HG02763 (cell line): ENCODE measurements around the gene KLHL17.

Experiments
- ATAC-seq: cut with Tn5 transposase; IDR thresholded peaks from one replicate; pipeline ENCODE4 v1.9.1; 2021; ENCODE audit warnings: mild to moderate bottlenecking, moderate library complexity; ENCODE audit not compliant: unreplicated experiment

The KLHL17 gene

DNA sequence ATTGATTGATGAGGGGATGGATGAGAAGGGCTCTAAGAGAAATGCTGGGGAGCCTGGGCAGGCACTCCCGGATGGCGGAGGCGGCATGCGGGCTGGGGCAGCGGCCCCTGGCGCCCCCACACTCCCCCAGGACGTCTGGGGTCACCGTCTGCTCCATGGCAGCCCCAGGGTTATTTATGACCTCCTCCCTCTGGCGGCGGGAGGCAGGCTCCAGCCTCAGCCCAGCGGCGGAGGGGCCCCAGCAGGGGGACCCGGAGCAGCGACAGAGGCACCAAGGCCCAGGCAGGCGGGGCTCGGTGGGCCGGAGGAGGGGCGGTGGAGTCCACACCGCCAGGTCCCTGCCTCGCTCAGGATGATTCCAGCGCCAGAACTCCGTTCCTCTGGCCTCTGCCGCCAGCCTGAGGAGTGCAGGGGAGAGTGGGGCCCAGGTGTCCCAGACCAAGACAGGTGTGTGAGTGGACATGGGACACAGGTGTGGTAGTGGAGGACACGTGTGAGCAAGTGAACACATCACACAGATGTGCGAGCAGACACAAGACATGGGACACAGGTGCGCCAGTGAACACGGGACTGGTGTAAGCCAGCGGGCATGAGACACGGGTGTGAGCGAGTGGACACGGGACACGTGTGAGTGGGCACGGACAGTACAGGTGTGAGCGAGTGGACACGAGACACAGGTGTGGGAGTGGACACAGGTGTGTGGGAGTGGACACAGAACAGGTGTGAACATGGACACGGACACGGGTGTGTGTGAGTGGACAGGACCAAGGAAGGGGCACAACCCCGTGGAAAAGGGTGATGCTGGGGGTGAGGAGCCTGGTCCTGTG lies 39.2 kb upstream of the KLHL17 start:
- no peak for ATAC-seq

DNA sequence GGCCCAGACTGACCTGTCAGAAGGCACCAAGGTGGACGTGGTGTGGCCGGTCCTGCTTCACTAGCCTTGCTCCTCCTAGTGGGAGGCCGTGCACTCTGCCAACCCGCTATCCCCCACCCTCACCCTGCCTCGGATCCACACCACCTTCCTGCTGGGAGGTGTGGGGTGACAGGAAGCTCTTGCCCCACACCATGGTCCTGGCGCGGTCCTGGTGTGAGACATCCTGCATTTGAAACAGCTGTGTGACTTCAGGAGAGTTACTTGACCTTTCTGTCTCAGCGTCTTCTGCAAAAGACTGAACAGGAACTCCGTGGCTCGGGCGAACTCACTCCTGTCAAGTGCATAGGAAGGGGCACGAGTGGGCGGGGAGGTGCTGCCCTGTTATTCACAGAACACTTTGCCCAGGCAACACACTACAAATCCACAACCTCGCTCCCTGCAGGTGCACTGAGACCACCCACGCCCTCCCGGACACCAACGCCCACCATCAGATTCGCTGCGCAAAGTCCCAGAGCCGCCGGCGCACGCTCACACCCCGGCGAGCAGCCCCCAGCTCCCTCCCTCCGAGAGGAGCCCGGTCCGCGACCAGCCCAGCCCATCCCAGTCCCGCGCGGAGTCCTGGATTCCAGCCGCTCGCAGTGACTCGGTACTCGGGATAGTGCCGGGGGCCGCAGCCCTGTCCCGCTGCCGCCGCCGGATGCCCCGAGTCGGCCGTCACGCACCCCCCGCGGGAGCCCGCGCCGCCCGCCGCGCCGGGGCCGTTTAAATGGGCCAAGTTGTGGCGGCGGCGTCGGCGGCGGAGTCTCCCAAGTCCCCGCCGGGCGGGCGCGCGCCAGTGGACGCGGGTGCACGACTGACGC lies 37.0 kb upstream of the KLHL17 start, which contains the start of gene SAMD11:
TSS of gene SAMD11 (plus strand) at position 793 of the 860 bp plus-strand sequence. CDS start 509 bp downstream, outside the sequence.
- ATAC-seq, result no peak

DNA sequence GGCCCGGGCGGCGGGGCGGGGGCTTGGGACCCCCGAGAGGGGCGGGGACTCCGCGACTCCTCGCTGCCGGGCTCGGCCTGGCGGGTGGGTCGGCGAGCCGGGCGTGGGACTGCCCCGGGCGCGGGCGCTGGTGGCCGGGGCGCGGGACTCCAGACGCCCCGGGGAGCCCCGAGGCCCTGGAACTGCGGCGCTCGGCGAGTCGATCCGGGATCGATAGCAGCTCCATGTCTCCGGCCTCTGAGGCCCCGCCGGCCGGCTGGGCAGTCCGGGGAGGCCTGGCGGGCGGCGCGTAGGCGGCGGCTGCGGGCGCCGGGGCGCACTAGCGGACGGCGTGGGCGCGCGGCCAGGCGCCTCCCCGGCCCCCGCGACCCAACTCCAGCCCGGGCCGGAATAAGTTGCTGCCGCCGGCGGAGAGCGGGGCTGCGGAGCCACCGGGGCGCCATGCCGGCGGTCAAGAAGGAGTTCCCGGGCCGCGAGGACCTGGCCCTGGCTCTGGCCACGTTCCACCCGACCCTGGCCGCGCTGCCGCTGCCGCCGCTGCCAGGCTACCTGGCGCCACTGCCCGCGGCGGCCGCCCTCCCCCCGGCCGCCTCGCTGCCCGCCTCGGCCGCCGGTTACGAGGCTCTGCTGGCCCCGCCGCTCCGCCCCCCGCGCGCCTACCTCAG lies 36.3 kb upstream of the KLHL17 start:
- no peak for ATAC-seq

DNA sequence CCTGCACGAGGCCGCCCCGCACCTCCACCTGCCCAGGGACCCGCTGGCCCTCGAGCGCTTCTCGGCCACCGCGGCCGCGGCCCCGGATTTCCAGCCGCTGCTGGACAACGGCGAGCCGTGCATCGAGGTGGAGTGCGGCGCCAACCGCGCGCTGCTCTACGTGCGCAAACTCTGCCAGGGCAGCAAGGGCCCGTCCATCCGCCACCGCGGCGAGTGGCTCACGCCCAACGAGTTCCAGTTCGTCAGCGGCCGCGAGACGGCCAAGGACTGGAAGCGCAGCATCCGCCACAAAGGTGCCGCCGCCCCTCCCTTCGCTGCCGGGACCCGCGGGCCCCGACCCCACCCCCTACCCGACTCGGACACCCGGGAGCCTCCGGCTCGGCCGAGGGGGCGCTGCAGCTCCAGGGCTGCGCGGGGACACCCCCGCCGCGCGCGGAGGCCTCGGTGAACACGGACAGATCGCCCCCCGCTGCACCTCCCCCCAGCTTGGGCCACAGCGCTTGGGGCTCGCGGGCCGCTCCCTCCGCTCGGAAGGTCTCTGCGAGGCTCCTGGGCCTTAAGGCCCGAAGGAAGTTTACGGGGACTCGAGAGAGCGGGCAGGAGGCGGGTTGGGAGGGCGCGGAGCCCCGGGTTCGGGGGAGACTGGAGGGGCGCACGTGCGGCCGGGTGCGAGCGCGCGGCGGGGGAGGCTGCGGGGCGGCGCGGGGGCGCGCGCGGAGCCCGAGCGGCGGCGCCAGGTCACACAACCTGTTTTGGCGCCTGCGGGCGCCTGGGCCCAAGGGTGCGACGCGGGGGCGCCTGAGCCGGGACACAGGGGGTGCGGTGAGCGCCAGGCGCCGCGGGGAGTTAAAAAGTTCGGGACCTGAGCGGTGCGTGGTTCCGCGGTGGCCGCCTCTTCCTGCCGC lies 35.5 kb upstream of the KLHL17 start:
- ATAC-seq, result no peak

DNA sequence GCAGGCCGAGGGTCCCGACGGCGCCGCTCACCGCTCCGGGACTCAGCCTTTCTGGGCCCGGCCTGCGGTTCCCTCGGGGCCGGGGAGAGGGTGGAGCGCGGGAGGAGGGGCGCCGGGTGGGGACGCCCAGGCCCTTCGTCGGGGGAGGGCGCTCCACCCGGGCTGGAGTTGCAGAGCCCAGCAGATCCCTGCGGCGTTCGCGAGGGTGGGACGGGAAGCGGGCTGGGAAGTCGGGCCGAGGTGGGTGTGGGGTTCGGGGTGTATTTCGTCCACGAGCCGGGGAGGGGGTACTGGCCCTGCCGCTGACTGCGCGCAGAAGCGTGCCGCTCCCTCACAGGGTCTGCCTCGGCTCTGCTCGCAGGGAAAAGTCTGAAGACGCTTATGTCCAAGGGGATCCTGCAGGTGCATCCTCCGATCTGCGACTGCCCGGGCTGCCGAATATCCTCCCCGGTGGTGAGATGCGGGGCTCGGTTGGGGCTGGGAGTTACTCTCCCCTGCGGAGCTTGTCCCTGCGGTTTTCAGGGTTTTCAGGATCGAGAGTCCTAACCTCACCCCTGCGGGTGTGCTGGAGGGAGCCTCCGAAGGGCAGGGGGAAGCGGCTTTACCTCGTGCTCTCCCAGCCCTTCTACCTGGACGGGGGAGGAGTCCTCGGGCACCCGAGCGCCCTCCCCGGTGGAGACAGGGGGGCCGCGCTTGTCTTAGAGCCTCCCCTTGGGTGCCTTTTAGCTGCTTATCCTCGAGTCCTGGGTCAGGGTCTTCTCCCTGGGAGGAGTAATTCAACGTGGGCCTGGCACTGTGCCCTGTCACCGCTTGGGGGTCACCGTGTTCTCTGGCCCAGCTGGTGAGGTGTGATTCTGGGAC lies 34.6 kb upstream of the KLHL17 start:
- ATAC-seq, result no peak

DNA sequence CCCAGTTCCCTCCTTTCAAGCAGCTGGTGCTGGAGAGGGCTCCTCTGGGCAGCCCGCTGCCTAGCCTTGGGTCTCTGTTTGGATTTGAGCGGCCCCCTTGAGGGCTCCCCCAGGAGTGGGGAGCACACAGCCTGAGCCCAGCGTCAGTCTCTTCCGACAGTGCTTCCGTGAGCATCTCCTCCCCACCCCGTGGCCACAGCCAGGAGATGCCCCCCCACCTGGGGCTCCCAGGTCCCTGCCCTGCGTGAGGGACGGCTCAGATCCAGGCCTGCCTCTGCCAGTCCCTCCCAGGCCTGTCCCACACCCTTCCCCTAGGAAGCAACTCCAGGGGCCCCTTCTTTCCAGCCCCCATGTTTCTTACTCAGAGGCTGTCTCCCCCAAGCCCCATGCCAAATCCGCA lies 33.1 kb upstream of the KLHL17 start:
- ATAC-seq, result no peak

DNA sequence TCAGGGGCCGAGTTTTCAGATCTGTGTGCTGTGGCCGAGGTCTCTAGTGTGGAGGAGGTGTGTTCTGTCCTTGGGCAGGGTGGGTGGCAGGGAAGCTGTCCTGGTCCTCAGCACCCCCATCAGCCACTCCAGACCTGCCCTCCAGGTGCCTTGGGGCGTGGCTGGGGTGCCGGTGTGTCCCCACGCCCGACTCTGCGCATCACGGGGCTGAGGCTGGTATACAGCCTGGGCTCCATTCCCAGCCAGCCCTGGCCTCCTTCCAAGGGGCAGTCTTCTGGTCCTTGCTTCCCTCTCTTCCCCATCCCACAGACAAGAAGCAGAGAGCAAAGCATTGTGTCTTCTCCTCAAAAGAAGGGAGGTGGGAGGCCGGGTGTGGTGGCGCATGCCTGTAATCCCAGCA lies 32.6 kb upstream of the KLHL17 start:
- ATAC-seq, result no peak

DNA sequence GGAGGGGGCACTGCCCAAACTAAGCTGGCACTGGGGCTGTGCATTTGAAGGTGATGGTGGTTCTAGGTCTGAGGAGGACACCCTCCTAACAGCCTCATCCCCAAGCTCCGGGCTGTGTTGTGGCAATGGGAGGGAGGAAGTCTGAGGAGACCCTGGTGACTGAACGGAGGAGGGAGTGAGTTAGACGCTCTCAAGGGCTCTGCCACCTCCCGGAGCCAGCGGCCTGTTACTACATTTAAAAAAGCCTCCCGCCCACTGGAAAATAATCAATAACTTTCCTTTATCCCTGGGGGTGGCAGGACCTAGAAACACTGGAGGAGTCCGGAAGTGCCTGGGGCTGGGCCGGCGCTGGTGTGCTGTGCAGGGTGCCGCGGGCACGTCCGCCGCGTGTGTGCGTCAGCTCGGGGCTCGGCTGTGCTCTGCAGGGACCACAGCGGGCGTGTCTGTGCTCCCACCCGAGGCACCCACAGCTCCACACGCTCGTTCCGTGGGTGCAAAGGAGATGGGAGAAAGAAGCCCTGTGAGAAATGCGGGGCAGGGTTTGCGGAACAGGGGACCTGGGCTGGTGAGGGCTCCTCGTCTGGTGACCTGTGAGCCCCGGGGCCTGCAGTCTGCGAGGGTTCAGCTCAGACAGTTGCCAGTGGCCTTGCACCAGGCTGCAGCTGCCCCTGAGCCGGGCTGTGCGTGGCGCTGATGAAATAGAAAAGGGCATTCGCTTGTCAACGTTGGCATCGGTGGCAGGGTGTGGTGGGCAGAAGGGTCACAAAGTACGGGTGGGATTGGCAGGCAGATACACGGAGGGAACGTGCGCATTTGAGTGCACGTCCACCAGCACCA lies 31.3 kb upstream of the KLHL17 start:
- ATAC-seq, result no peak

DNA sequence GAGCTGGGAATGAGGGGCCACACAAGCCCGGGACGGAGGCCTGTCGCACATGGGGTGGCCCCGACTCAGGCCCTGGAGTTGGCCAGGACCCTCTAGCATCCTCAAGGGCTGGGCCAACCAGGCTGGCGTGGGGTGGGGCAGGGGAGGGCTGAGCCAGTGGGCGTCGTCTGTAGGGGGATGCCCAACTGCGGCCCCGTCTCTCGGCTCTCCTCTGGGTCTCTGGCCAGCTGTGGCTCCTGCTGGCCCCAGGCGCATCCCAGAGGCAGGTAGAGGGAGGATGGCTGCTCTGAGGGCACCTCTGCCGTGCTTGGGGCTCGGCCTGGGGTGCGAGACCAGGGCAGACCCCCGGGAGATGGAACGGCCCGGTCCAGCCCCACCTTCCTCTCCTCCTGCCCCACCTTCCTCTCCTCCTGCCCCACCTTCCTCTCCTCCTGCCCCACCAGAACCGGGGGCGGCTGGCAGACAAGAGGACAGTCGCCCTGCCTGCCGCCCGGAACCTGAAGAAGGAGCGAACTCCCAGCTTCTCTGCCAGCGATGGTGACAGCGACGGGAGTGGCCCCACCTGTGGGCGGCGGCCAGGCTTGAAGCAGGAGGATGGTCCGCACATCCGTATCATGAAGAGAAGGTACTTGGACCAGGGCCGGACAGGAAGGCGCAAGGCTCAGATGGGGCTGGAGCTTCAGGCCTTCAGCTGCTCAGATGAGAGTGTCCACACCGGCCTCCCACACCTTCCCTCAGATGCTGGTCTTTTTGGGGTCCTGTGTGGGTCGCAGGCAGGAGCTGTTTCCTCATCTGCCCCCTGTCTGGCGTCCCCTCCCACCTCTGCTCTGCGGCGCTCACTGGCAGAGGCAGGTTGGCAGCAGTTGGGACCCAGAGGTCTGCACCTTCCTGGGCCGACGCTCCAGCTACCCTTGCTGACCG lies 30.4 kb upstream of the KLHL17 start:
- no peak for ATAC-seq

DNA sequence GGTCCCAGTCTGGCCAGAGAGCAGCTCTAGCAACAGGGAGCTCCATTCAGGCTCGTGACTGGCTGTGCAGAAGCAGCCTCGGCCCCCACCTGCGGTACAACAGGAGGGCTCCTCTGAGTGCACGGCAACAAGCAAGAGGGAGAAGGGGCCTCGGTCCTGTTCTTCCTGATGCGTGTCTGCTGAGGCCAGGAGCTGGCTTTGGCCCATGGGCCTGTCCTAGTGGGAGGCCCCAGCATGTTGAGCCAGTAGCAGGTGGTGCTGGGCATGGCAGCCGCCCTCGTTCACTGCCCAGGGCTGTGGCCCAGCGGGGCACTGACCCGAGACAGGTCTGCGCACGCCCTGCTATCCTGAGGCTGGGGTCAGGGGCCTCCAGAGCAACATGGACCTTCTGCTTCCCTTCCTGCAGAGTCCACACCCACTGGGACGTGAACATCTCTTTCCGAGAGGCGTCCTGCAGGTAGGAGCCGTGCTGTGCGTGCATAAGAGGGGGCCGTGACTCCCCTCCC lies 29.7 kb upstream of the KLHL17 start:
- no peak for ATAC-seq

DNA sequence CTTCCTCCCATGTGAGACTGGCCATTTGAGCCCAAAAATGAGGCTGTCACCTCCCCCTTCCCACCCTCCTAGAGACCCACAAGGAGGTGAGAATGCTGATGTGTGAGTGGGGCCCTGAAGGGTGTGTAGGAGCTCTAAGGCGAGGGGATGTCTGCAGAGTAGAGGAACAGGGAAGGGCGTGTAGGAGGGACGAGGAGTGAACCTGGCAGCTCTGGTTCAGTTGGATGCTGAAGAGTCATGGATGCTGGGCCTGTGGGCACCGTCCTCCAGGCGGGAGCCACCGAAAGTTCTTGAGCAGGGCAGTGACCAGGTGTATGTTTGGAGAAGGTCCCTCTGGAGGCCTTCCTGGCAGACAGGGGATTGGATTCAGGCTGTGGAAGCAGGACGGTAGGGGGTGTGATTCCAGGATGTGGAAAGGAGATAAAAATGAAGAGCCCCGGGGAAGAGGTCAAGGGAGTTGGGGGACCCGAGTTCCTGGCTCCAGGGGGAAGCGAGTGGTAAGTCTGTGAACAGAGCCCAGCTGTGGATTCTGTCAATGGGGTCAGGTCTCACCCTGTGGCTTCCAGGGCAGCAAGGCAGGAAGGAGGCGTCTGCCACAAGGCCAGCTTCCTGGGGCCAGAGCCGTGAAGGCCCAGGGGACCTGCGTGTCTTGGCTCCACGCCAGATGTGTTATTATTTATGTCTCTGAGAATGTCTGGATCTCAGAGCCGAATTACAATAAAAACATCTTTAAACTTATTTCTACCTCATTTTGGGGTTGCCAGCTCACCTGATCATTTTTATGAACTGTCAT lies 28.8 kb upstream of the KLHL17 start:
- ATAC-seq, result no peak

DNA sequence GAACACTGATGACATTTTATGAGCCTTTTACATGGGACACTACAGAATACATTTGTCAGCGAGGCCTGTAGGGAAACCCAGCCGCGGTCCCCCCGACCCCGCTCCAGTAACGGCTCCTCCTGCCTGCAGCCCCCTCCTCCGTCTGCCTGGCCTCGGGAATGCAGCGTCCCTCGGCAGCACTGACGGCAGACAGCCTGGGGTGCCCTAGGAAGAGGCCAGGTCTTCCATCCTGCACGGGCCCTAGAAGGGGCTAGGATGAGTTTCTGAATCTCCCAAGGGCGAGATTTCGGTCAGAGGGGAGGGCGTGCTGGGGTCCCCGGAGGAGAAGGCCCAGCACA lies 28.2 kb upstream of the KLHL17 start:
- ATAC-seq, result no peak

DNA sequence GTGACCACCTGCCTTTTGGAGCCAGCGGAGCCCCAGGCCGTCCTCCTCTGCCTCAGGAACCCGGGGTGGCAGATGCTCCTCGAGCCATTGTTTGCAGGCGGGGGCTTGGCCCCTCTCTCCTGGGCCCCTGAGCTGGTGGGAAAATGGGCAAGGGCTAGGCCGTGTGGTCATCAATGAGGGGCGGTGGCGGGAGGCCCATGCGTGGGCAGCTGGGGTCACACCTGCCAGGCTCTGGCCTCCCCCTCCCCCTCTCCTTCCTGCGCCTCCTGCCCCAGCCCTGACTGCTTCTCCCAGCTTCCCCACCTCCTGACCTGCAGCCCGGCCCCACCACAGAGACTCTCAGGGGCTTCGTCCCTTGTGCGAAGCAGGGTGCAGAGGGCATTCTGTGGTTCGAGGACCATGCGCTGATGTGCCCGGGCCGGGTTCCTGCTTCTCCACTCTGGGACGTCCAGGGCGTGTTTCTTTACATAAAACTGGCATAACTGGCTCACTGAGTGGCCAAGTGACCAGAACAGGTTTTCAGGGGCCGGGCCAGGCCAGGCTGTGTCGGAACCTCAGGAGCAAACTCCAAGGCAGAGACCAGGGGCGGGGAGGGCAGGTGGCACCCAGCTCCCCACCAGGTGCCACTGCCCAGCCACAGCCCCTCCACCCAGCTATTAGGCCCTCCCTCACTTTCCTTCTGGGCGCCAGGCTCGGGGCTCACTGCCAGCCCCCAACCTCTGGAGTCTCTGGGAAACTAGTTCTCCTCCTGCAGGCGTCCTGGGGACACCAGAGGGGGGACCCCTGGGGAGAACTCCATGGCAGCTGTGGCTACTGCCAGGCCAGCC lies 27.4 kb upstream of the KLHL17 start:
- ATAC-seq, result no peak

DNA sequence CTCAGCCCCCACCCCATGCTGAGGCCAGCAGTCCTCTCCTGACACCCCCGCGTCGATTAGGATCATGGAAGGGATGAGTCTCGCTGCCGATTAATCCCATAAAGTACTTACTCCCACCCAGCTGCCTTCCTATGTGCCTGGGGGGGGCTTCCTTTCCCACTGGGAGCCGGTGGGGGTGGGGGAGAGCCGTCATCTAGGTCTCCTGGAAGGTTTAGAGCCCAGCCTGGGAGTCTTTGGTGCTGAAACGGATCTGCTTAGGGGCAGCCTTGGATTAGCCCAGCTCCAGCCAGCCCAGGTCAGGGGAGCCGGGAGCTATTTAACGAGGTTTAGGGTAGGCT lies 26.8 kb upstream of the KLHL17 start:
- no peak for ATAC-seq

DNA sequence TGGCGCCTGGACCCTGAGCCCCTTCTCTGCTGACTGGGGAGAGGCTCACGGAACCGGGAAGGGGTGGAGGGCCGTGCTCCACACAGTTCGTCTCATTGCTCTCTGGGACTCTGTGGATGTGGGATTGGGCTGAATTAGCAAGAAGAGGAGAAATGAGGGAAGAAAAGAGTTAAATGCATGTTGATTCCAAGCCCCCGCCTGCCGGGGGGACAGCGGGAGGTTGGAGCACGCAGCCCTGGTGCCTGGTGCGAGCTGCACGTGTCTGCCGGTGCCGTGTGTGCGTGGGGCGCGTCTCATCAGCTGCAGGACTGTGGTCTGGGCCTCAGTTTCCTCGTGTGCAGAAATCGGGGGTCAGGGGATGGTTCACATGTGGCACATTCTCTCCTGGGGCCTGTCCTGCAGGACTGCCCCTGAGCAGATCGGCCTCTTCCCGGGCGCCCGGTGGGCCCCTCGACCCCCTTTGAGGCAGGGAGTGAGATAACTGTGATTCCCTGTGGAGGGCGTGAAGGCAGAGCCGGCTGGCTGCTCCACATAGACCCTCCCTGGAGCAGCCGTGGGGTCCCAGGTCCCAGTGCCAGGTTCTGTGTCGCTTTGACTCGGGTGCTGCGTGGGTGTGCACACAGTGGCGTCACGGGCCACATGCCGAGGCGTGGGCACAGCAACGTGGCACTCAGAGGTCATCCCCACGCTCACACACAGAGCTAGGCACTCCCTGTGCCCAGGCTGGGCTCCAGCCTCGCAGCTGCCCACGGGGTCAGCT lies 25.2 kb upstream of the KLHL17 start:
- no peak for ATAC-seq
